GM19438 (cell line): ENCODE data around the gene PDS5B.
"Not testable (repeated sequence)": the region's sequence is repeated elsewhere in the genome, so short reads cannot be mapped to it uniquely, and the experiment has no call there.

Experiments used
- ATAC-seq: cut with Tn5 transposase; IDR thresholded peaks from one replicate; pipeline ENCODE4 v1.9.1; 2021; ENCODE audit warnings: low read depth; ENCODE audit not compliant: unreplicated experiment

PDS5B gene

GRCh38 chr13:32752997-32753606 is 166.8 kb downstream of the PDS5B start:
- ATAC-seq: no peak

GRCh38 chr13:32754179-32754578 is 167.9 kb downstream of the PDS5B start:
- ATAC-seq: no peak

- no peak for ATAC-seq
Observed at GRCh38 chr13:32759152-32759551, 172.9 kb downstream of the PDS5B start.

GRCh38 chr13:32761472-32761871 is 175.2 kb downstream of the PDS5B start:
- no peak for ATAC-seq

- ATAC-seq: no peak
Observed at GRCh38 chr13:32779119-32779518, 192.9 kb downstream of the PDS5B start.

GRCh38 chr13:32781906-32782305 is 195.7 kb downstream of the PDS5B start:
- no peak for ATAC-seq

GRCh38 chr13:32783067-32783466 is 196.8 kb downstream of the PDS5B start:
- no peak for ATAC-seq

GRCh38 chr13:32790731-32791130 is 204.5 kb downstream of the PDS5B start:
- ATAC-seq: no peak

- peak; percentile 79 for ATAC-seq
Observed at GRCh38 chr13:32791545-32792172, 205.4 kb downstream of the PDS5B start.

GRCh38 chr13:32796754-32797153 is 210.5 kb downstream of the PDS5B start:
- ATAC-seq: no peak

- no peak for ATAC-seq
Observed at GRCh38 chr13:32802159-32802558, 215.9 kb downstream of the PDS5B start.

GRCh38 chr13:32804673-32805230 is 218.5 kb downstream of the PDS5B start:
- ATAC-seq: no peak

- ATAC-seq: peak; percentile 78
Observed at GRCh38 chr13:32811297-32811800, 225.1 kb downstream of the PDS5B start.

GRCh38 chr13:32821149-32821688 is 235.0 kb downstream of the PDS5B start:
- no peak for ATAC-seq

GRCh38 chr13:32822771-32823170 is 236.5 kb downstream of the PDS5B start:
- ATAC-seq: no peak

- no peak for ATAC-seq
Observed at GRCh38 chr13:32823597-32823996, 237.3 kb downstream of the PDS5B start.

- ATAC-seq: no peak
Observed at GRCh38 chr13:32824061-32824460, 237.8 kb downstream of the PDS5B start.

- ATAC-seq: no peak
Observed at GRCh38 chr13:32824675-32825074, 238.4 kb downstream of the PDS5B start.

GRCh38 chr13:32825481-32825880 is 239.2 kb downstream of the PDS5B start:
- no peak for ATAC-seq

- not testable (repeated sequence) for ATAC-seq
Observed at GRCh38 chr13:32826372-32826771, 240.1 kb downstream of the PDS5B start.
